ENCODE measurements around the gene PGLYRP4. TPM values are rescaled to one million over a fixed set of nuclear protein-coding genes. Genes with fewer than 3 reads are reported as not detected.

Gene PGLYRP4
- total and polyA plus RNA-seq, 9 donors = not detected

DNA sequence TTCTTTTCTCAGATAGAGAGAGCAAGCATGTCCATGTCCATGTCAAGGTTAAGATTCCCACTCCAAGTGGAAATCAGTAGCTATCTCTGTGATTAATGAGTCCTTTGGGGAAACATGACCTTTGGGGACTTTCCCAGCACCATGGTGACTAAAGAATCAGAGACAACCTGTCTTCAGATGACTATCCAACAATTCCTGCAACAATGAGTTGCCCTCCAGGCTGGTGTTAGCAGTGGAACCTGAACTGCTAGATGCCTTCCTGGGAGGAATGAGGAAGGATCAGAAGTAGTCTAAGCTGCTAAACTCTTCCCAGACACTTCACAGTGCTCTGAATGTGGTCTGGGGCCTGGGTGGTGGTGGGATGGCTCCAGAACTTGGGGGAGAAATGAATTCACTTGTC is 15.5 kb upstream of the PGLYRP4 start:
- H3K36me3 ChIP-seq = no peaks in the 10 kb centered on the region
- H3K27me3 ChIP-seq = no peaks in the 10 kb centered on the region
- no peaks in the 10 kb centered on the region for H3K9me3 ChIP-seq
- H3K4me3 ChIP-seq = no peak overlapping the region
- H3K4me1 ChIP-seq (ENCODE audit: insufficient read depth) = no peaks in the 10 kb centered on the region
- TF ChIP-seq EP300 (IDR thresholded peaks at IDR 0.05) = no peak
- TF ChIP-seq, protein P1, sequence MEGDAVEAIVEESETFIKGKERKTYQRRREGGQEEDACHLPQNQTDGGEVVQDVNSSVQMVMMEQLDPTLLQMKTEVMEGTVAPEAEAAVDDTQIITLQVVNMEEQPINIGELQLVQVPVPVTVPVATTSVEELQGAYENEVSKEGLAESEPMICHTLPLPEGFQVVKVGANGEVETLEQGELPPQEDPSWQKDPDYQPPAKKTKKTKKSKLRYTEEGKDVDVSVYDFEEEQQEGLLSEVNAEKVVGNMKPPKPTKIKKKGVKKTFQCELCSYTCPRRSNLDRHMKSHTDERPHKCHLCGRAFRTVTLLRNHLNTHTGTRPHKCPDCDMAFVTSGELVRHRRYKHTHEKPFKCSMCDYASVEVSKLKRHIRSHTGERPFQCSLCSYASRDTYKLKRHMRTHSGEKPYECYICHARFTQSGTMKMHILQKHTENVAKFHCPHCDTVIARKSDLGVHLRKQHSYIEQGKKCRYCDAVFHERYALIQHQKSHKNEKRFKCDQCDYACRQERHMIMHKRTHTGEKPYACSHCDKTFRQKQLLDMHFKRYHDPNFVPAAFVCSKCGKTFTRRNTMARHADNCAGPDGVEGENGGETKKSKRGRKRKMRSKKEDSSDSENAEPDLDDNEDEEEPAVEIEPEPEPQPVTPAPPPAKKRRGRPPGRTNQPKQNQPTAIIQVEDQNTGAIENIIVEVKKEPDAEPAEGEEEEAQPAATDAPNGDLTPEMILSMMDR (IDR thresholded peaks at IDR 0.05) = no peak
- no peak for TF ChIP-seq POLR2A (IDR thresholded peaks at IDR 0.05)
- intact Hi-C loops (cut with DNase I) = no loop called here
- H3K27ac ChIP-seq = no peak overlapping the region
- no peak for DNase-seq

- Histone ChIP-seq H3K27ac (no peak overlapping the region), H3K36me3 (no peaks in the 10 kb centered on the region), H3K4me1 (ENCODE audit: insufficient read depth) (no peaks in the 10 kb centered on the region), H3K9me3 (no peaks in the 10 kb centered on the region), H3K27me3 (no peaks in the 10 kb centered on the region), H3K4me3 (no peak overlapping the region)
- WGBS, 3 donors = 59 to 72% (median 70%) methylated on average over 3 of the region's 3 CpGs
- intact Hi-C loops (cut with DNase I) = no loop called here
- TF ChIP-seq, protein P1 (IDR thresholded peaks at IDR 0.05) = no peak
- TF ChIP-seq EP300 (IDR thresholded peaks at IDR 0.05) (no peak), POLR2A (IDR thresholded peaks at IDR 0.05) (no peak)
- DNase-seq = no peak
Observed at GRCh38 chr1:153363641-153364040, 15.0 kb upstream of the PGLYRP4 start.

DNA sequence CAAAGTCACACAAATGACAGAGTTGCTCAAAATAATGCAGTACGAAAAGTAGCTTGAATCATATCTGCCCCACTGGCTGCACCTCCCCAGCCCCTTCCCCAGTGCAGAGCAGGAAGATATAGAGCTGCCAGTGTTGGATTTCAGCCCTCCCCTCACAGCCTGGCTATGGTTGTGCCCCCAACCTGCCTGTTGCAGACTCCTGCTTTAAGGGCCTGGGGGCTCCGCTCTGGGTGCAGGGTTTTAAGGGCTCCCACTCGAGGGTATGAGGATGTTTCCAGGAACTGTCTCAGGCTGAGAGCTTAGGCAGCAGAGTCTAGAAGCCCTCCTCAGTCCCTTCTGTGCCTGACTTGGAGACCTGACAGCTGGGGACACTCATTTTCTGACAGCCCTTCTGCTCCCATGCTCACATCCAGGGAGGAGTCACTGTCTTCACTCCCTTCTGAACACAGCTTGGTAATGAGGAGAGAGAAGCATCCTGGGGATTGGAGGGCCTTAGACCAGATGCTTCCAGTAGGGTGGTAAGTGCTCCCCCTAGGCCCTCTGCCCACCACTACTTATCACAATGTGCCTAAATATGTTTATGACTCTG is 13.6 kb upstream of the PGLYRP4 start:
- no peak overlapping the region for H3K4me3 ChIP-seq
- H3K4me1 ChIP-seq (ENCODE audit: insufficient read depth) = no peaks in the 10 kb centered on the region
- no peaks in the 10 kb centered on the region for H3K9me3 ChIP-seq
- DNase-seq = no peak
- no peak for TF ChIP-seq POLR2A (IDR thresholded peaks at IDR 0.05)
- TF ChIP-seq, protein P1 (IDR thresholded peaks at IDR 0.05) = no peak
- TF ChIP-seq EP300 (IDR thresholded peaks at IDR 0.05) = no peak
- intact Hi-C loops (cut with DNase I) = no loop called here
- WGBS, 3 donors = 71 to 78% (median 73%) methylated on average over 3 of the region's 3 CpGs
- H3K27me3 ChIP-seq = no peaks in the 10 kb centered on the region
- no peaks in the 10 kb centered on the region for H3K36me3 ChIP-seq
- no peak overlapping the region for H3K27ac ChIP-seq

DNA sequence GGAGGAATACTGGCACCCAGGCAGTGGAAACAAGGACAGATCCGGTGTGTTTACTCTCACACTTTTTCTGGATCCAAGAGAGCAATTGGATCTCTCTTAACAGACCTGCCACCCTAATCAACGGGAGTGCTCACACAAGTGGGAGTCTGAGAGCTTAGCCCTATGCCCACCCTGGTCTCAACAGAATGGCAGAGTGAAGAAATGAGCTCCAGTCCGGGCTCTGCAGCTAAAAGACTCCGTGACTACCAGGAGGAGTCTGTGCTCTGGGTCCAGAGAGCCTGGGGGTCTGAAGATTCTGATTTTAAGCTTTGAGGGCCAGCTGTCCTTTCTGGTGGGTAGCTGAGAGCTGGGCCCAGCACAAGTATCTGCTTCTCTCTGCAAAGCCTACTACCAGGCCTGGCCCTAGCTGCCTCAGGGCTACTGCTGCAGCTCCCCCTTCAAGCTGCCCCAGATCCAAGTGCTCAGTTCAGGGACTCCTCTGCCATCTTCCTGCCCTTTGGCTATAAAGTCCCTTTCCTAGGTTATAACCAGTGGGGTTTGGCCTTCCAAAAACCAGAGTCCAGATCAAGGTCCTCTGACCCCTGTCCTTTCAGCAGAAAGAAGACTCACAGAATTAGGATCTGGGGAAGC is 13.0 kb upstream of the PGLYRP4 start:
- no peaks in the 10 kb centered on the region for H3K9me3 ChIP-seq
- TF ChIP-seq POLR2A (IDR thresholded peaks at IDR 0.05) (no peak), EP300 (IDR thresholded peaks at IDR 0.05) (no peak)
- TF ChIP-seq, protein P1 (IDR thresholded peaks at IDR 0.05) = no peak
- WGBS, 3 donors = 78 to 87% (median 84%) methylated on average over 4 of the region's 4 CpGs
- intact Hi-C loops (cut with DNase I) = no loop called here
- no peak overlapping the region for H3K4me3 ChIP-seq
- no peak overlapping the region for H3K27ac ChIP-seq
- DNase-seq = no peak
- no peaks in the 10 kb centered on the region for H3K4me1 ChIP-seq (ENCODE audit: insufficient read depth)
- H3K36me3 ChIP-seq = no peaks in the 10 kb centered on the region
- H3K27me3 ChIP-seq = no peaks in the 10 kb centered on the region

Measured in ovary (tissue), 9 donors.